Sigmoid colon (tissue), 7 donors: ENCODE results near the gene AMTN. TPM values are rescaled to one million over a fixed set of nuclear protein-coding genes. Genes with fewer than 3 reads are reported as not detected.

Experiments
- DNase-seq: peaks from one replicate; pipeline ENCODE4 v3.0.0-alpha.2; 2019
- H3K27ac ChIP-seq, 4 donors: fragments of 200-600 bp; sonication (generic); one replicate each; pipeline ENCODE4 v1.5.1; 2016 to 2019; ENCODE audit warnings: mild to moderate bottlenecking in 1 of 4
- H3K27me3 ChIP-seq, 3 donors: fragments of 200-600 bp; sonication (generic); one replicate each; pipeline ENCODE4 v1.5.1; 2019; ENCODE audit warnings: mild to moderate bottlenecking in 1 of 3
- H3K36me3 ChIP-seq, 4 donors: fragments of 200-600 bp; sonication (generic); one replicate each; pipeline ENCODE4 v1.5.1; 2016 to 2019
- H3K4me1 ChIP-seq, 4 donors: fragments of 200-600 bp; sonication (generic); one replicate each; pipeline ENCODE4 v1.5.1; 2017 to 2019
- H3K4me3 ChIP-seq, 4 donors: fragments of 200-600 bp; sonication (generic); one replicate each; pipeline ENCODE4 v1.5.1; 2017 to 2019; ENCODE audit warnings: mild to moderate bottlenecking in 2 of 4, moderate library complexity in 1 of 4
- H3K9me3 ChIP-seq, 4 donors: fragments of 200-600 bp in 3 of 4; sonication (generic) in 3 of 4; one replicate each; pipeline versions ENCODE4 v1.5.1 to v1.6.1; 2013 to 2019
- CTCF ChIP-seq, 4 experiments: fragments of 450-650 bp in 3 of 4; fragments of 200-600 bp in 1 of 4; IDR thresholded peaks; one replicate each; pipeline ENCODE4 v1.5.1; 2016 to 2019; ENCODE audit warnings: antibody characterized with exemption in 4 of 4, mild to moderate bottlenecking in 3 of 4, moderate library complexity in 2 of 4
- EP300 ChIP-seq, 4 donors: sonication (generic); formaldehyde crosslinking; IDR thresholded peaks; one replicate each; pipeline ENCODE4 v1.6.1; 2017; ENCODE audit warnings: antibody characterized with exemption in 4 of 4
- POLR2A ChIP-seq, 2 donors: fragments of 450-650 bp; IDR thresholded peaks; one replicate each; pipeline ENCODE4 v1.6.1; 2016; ENCODE audit warnings: antibody characterized with exemption in 2 of 2, mild to moderate bottlenecking in 2 of 2, moderate library complexity in 2 of 2
- POLR2AphosphoS5 ChIP-seq, 4 donors: sonication (generic); formaldehyde crosslinking; IDR thresholded peaks; one replicate each; pipeline ENCODE4 v1.6.1; 2017; ENCODE audit warnings: antibody characterized with exemption in 4 of 4
- WGBS, 2 donors: extraction: QIAGEN DNeasy Blood & Tissue Kit; methylation state at CpG; one replicate each; pipeline ENCODE4 v1.1.7; 2013; 5-methylcytosine and 5-hydroxymethylcytosine counted together
- intact Hi-C: fragments of 100-400 bp; cut with DNase I; formaldehyde crosslinking; loops from one replicate; pipeline ENCODE4 v1.15.1; 2023
- polyA plus RNA-seq, 3 donors: library from polyadenylated mRNA; stranded (reverse); fragments of 200-250 nt; gene quantifications; one replicate each; pipeline ENCODE4 v1.2.3, GENCODE V29; 2013
- total RNA-seq, 4 donors: library from RNA; depleted of rRNA; stranded (reverse); fragments of >200 nt; gene quantifications; one replicate each; pipeline ENCODE4 v1.1.0, GENCODE V29; 2016
- donor health status: healthy with polysubstance abuse.
- donor health status: Bipolar disorder and iron deficiency.
- donor health status: healthy.

AMTN gene
- total and polyA plus RNA-seq, 7 donors, result not detected

GRCh38 chr4:70575964-70576363 lies 57.6 kb downstream of the AMTN start:
- intact Hi-C loops, result no loop called here
- Histone ChIP-seq H3K4me1 (no peaks in the 10 kb centered on the region), H3K27ac (no peak overlapping the region), H3K27me3 (no peaks in the 10 kb centered on the region), H3K4me3 (no peak overlapping the region), H3K36me3 (no peaks in the 10 kb centered on the region), H3K9me3 (no peaks in the 10 kb centered on the region)
- DNase-seq, result no peak
- TF ChIP-seq POLR2A (IDR thresholded peaks at IDR 0.05), result no peak
- no peak for TF ChIP-seq CTCF (IDR thresholded peaks at IDR 0.05)
- no peak for TF ChIP-seq EP300 (IDR thresholded peaks at IDR 0.05)
- TF ChIP-seq POLR2AphosphoS5 (IDR thresholded peaks at IDR 0.05), result no peak

GRCh38 chr4:70577220-70577927 lies 59.0 kb downstream of the AMTN start:
- H3K27me3 ChIP-seq, result no peaks in the 10 kb centered on the region
- TF ChIP-seq EP300 (IDR thresholded peaks at IDR 0.05), result no peak
- TF ChIP-seq POLR2AphosphoS5 (IDR thresholded peaks at IDR 0.05), result no peak
- TF ChIP-seq CTCF (IDR thresholded peaks at IDR 0.05), result no peak
- TF ChIP-seq POLR2A (IDR thresholded peaks at IDR 0.05), result no peak
- H3K4me3 ChIP-seq, result no peak overlapping the region
- no peaks in the 10 kb centered on the region for H3K9me3 ChIP-seq
- H3K4me1 ChIP-seq, result no peaks in the 10 kb centered on the region
- H3K27ac ChIP-seq, result no peak overlapping the region
- intact Hi-C loops, result no loop called here
- H3K36me3 ChIP-seq, result no peaks in the 10 kb centered on the region
- no peak for DNase-seq
- 17 to 51% methylated on average over 6 of the region's 6 CpGs for WGBS, 2 donors

GRCh38 chr4:70581980-70582379 lies 63.6 kb downstream of the AMTN start:
- intact Hi-C loops, result no loop called here
- no peak for TF ChIP-seq CTCF (IDR thresholded peaks at IDR 0.05)
- no peak for TF ChIP-seq POLR2A (IDR thresholded peaks at IDR 0.05)
- no peak for TF ChIP-seq EP300 (IDR thresholded peaks at IDR 0.05)
- TF ChIP-seq POLR2AphosphoS5 (IDR thresholded peaks at IDR 0.05), result no peak
- DNase-seq, result no peak
- Histone ChIP-seq H3K4me3 (no peak overlapping the region), H3K27ac (no peak overlapping the region), H3K27me3 (no peaks in the 10 kb centered on the region), H3K36me3 (no peaks in the 10 kb centered on the region), H3K4me1 (no peaks in the 10 kb centered on the region), H3K9me3 (no peaks in the 10 kb centered on the region)
- 66 to 97% methylated on average over 2 of the region's 2 CpGs for WGBS, 2 donors

Other genes with a start within 250 kb of the AMTN start
- not detected for gene CABS1, start 183.6 kb upstream of the AMTN start, total RNA-seq
- not detected for gene CABS1, start 183.6 kb upstream of the AMTN start, polyA plus RNA-seq
- gene SMR3A, start 157.8 kb upstream of the AMTN start, total RNA-seq, result not detected
- gene SMR3A, start 157.8 kb upstream of the AMTN start, polyA plus RNA-seq, result not detected
- gene SMR3B, start 135.4 kb upstream of the AMTN start, total RNA-seq, result not detected
- not detected for gene SMR3B, start 135.4 kb upstream of the AMTN start, polyA plus RNA-seq
- gene OPRPN, start 120.6 kb upstream of the AMTN start, total RNA-seq, result not detected
- gene OPRPN, start 120.6 kb upstream of the AMTN start, polyA plus RNA-seq, result not detected
- gene MUC7, start 46.4 kb upstream of the AMTN start, total RNA-seq, result not detected
- not detected for gene MUC7, start 46.4 kb upstream of the AMTN start, polyA plus RNA-seq
- not detected for gene AMBN, start 73.7 kb downstream of the AMTN start, total RNA-seq
- gene AMBN, start 73.7 kb downstream of the AMTN start, polyA plus RNA-seq, result not detected
- under 1 TPM in 2 of 4 donors, not detected in 2; under 0.01 to 0.28 TPM for gene ENAM, start 110.2 kb downstream of the AMTN start, total RNA-seq
- gene ENAM, start 110.2 kb downstream of the AMTN start, polyA plus RNA-seq, result not detected
- 1 to 10 TPM in 3 of 4 donors, not detected in 1; 1.4 to 2.0 (median 1.6) TPM for gene JCHAIN, start 147.9 kb downstream of the AMTN start, total RNA-seq
- 100 to 1,000 TPM in 2 of 3 donors, 10 to 100 TPM in 1; 88.9 to 206 (median 131) TPM for gene JCHAIN, start 147.9 kb downstream of the AMTN start, polyA plus RNA-seq
- 10 to 100 TPM; 15.3 to 19.7 (median 15.6) TPM for gene UTP3, start 170.0 kb downstream of the AMTN start, total RNA-seq
- 10 to 100 TPM; 13.4 to 31.8 (median 15.0) TPM for gene UTP3, start 170.0 kb downstream of the AMTN start, polyA plus RNA-seq
- gene RUFY3, start 203.4 kb downstream of the AMTN start, total RNA-seq, result 10 to 100 TPM; 47.4 to 73.4 (median 65.1) TPM
- 10 to 100 TPM in 2 of 3 donors, 1 to 10 TPM in 1; 6.0 to 16.9 (median 11.3) TPM for gene RUFY3, start 203.4 kb downstream of the AMTN start, polyA plus RNA-seq